ENCODE results near the gene SMAD9. TPM values are rescaled to one million over a fixed set of nuclear protein-coding genes. Genes with fewer than 3 reads are reported as not detected.

The SMAD9 gene
- total and polyA plus RNA-seq, 2 experiments from 2014 or later: 3.2 to 5.8 TPM

GRCh38 chr13:36862002-36862685, 57.9 kb downstream of the SMAD9 start:
- no peak for DNase-seq (ENCODE audit: low spot score)
- TF ChIP-seq CTCF (IDR thresholded peaks at IDR 0.05; ENCODE audit: poor library complexity): no peak
- TF ChIP-seq EZH2 (IDR thresholded peaks at IDR 0.05; ENCODE audit: borderline replicate concordance): no peak
- TF ChIP-seq EZH2phosphoT487 (IDR thresholded peaks at IDR 0.05; ENCODE audit: low read depth, severe bottlenecking, unreplicated experiment): no peak
- Histone ChIP-seq H3K27ac (no peak overlapping the region), H3K9me2 (replicated peaks; ENCODE audit: insufficient read depth) (no peaks in the 10 kb centered on the region), H3K4me1 (ENCODE audit: insufficient read depth) (no peaks in the 10 kb centered on the region), H3K79me2 (no peaks in the 10 kb centered on the region), H3K27me3 (no peaks in the 10 kb centered on the region), H3K4me2 (no peak overlapping the region), H2AFZ (no peak overlapping the region), H3K4me3 (no peak overlapping the region), H3K36me3 (replicated peaks; ENCODE audit: insufficient read depth, low read depth) (no peaks in the 10 kb centered on the region), H4K20me1 (ENCODE audit: insufficient read depth, poor library complexity, severe bottlenecking) (no peaks in the 10 kb centered on the region), H3K9me3 (ENCODE audit: low read depth) (no peaks in the 10 kb centered on the region)
- 85% methylated on average over 6 of the region's 6 CpGs for WGBS (ENCODE audit: low lambda C conversion rate, missing lambda C conversion rate)

GRCh38 chr13:36859259-36859658, 60.8 kb downstream of the SMAD9 start:
- DNase-seq (ENCODE audit: low spot score): no peak
- Histone ChIP-seq H3K27me3 (no peaks in the 10 kb centered on the region), H3K79me2 (no peaks in the 10 kb centered on the region), H3K27ac (no peak overlapping the region), H4K20me1 (ENCODE audit: insufficient read depth, poor library complexity, severe bottlenecking) (no peaks in the 10 kb centered on the region), H3K9me2 (replicated peaks; ENCODE audit: insufficient read depth) (no peaks in the 10 kb centered on the region), H3K4me1 (ENCODE audit: insufficient read depth) (no peaks in the 10 kb centered on the region), H3K4me3 (no peak overlapping the region), H2AFZ (no peak overlapping the region), H3K36me3 (replicated peaks; ENCODE audit: insufficient read depth, low read depth) (no peaks in the 10 kb centered on the region), H3K9me3 (ENCODE audit: low read depth) (no peaks in the 10 kb centered on the region), H3K4me2 (no peak overlapping the region)
- TF ChIP-seq EZH2 (IDR thresholded peaks at IDR 0.05; ENCODE audit: borderline replicate concordance) (no peak), EZH2phosphoT487 (IDR thresholded peaks at IDR 0.05; ENCODE audit: low read depth, severe bottlenecking, unreplicated experiment) (no peak), CTCF (IDR thresholded peaks at IDR 0.05; ENCODE audit: poor library complexity) (no peak)
- WGBS (ENCODE audit: low lambda C conversion rate, missing lambda C conversion rate): 93% methylated on average over 4 of the region's 4 CpGs

GRCh38 chr13:36858290-36858689, 61.7 kb downstream of the SMAD9 start:
- Histone ChIP-seq H2AFZ (no peak overlapping the region), H3K4me3 (no peak overlapping the region)

More at GRCh38 chr13:36858290-36858689, 61.7 kb downstream of the SMAD9 start:
- no peaks in the 10 kb centered on the region for H4K20me1 ChIP-seq (ENCODE audit: insufficient read depth, poor library complexity, severe bottlenecking)
- DNase-seq (ENCODE audit: low spot score): peak; percentile 77
- H3K27ac ChIP-seq: no peak overlapping the region
- no peaks in the 10 kb centered on the region for H3K36me3 ChIP-seq (replicated peaks; ENCODE audit: insufficient read depth, low read depth)
- WGBS (ENCODE audit: low lambda C conversion rate, missing lambda C conversion rate): 38% methylated on average over 3 of the region's 3 CpGs
- no peaks in the 10 kb centered on the region for H3K4me1 ChIP-seq (ENCODE audit: insufficient read depth)
- no peaks in the 10 kb centered on the region for H3K9me3 ChIP-seq (ENCODE audit: low read depth)
- H3K9me2 ChIP-seq (replicated peaks; ENCODE audit: insufficient read depth): no peaks in the 10 kb centered on the region
- H3K4me2 ChIP-seq: no peak overlapping the region
- H3K27me3 ChIP-seq: no peaks in the 10 kb centered on the region
- TF ChIP-seq EZH2 (IDR thresholded peaks at IDR 0.05; ENCODE audit: borderline replicate concordance) (no peak), CTCF (IDR thresholded peaks at IDR 0.05; ENCODE audit: poor library complexity) (peak; percentile 63)
- H3K79me2 ChIP-seq: no peaks in the 10 kb centered on the region
